Cardiac fibroblast (primary cell): ENCODE results near the gene SNX6.

Experiments used
- DNase-seq, 2 donors: peaks; one replicate each; pipeline versions ENCODE4 v3.0.0 to v3.0.0-alpha.2; 2010; ENCODE audit warnings: low read depth in 2 of 2
- H3K4me3 ChIP-seq, 2 donors: replicated peaks in 1 of 2; 1 replicate in 1 of 2; 2 replicates in 1 of 2; pipeline ENCODE4 v1.5.1; 2011; ENCODE audit warnings: low read depth in 2 of 2, low read length in 2 of 2, mild to moderate bottlenecking in 2 of 2, moderate library complexity in 1 of 2
- TF ChIP-seq, protein P1 (sequence below): IDR thresholded peaks from one replicate; pipeline ENCODE4 v1.5.1; 2011; ENCODE audit warnings: low read depth, mild to moderate bottlenecking, low read length, inconsistent platforms

SNX6 gene

DNA sequence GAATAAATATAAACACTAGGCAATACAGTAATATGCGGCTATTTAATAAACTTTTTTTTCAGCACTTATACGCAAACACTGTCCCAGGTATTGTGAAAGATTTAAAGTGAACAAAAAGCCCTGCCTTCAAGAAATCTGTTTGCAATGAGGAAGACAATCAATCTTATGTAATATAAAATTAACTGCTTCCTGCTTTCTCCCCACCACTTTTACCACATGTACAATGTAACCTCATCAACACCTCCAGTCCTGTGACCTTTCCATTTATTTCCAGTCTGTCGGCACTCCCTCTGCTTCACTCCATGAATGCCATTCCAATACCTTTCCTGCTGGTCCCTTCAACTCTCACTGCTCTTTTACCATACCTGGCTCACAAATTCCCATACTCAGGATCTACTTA is 10.5 kb downstream of the SNX6 start:
- H3K4me3 ChIP-seq, result no peak overlapping the region
- TF ChIP-seq, protein P1, sequence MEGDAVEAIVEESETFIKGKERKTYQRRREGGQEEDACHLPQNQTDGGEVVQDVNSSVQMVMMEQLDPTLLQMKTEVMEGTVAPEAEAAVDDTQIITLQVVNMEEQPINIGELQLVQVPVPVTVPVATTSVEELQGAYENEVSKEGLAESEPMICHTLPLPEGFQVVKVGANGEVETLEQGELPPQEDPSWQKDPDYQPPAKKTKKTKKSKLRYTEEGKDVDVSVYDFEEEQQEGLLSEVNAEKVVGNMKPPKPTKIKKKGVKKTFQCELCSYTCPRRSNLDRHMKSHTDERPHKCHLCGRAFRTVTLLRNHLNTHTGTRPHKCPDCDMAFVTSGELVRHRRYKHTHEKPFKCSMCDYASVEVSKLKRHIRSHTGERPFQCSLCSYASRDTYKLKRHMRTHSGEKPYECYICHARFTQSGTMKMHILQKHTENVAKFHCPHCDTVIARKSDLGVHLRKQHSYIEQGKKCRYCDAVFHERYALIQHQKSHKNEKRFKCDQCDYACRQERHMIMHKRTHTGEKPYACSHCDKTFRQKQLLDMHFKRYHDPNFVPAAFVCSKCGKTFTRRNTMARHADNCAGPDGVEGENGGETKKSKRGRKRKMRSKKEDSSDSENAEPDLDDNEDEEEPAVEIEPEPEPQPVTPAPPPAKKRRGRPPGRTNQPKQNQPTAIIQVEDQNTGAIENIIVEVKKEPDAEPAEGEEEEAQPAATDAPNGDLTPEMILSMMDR, result no peak
- DNase-seq, result no peak

DNA sequence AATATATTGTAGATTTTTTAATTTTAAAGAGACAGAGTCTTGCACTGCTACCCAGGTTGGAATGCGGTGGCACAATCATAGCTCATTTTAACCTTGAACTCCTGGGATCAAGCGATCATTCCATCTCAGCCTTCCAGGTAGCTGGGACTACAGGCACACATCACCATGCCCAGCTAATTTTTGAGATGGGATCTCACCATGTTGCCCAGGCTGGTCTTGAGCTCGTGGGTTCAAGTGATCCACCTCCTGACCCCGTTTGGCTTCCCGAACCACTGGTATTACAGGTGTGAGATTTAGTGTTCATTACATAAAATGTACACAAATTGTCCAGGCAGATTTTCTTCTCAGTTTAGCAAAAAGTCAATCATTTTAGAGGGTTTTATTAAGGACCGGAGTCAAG is 13.6 kb downstream of the SNX6 start:
- DNase-seq, result no peak
- H3K4me3 ChIP-seq, result no peak overlapping the region
- TF ChIP-seq, protein P1, result no peak

DNA sequence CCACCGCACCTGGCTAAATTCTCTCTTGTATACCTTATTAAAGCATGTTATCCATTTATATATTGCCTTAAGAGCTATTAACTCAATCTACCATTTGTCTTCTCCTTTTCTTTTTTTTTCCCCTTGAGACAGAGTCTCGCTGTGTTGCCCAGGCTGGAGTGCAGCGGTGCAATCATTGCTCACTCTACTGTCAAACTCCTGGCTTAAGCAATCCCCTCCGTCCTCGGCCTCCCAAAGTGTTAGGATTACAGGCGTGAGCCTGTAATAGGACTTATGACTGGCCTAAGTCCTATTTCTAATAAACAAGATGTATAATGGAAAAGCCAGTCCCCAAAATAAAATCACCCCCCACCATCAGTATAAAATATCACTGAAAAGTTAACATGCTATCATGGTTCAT is 14.4 kb downstream of the SNX6 start:
- H3K4me3 ChIP-seq, result no peak overlapping the region
- TF ChIP-seq, protein P1, result no peak
- DNase-seq, result no peak

DNA sequence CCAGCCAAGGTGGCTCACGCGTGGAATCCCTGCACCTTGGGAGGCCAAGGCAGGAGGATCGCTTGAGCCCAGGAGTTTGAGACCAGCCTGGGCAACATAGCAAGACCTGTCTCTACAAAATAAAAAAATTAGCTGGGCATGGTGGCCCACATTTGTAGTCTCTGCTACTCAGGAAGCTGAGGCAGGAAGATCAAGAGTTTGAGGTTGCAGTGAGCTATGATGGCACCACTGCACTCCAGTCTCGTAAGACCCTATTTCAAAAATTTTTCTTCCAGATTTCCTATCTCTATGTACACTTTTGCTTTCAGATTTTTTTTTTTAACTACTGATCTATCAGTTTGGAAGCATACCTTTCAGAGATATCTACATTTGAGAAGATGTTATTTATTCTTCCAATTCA is 15.3 kb downstream of the SNX6 start:
- TF ChIP-seq, protein P1, result no peak
- no peak for DNase-seq
- no peak overlapping the region for H3K4me3 ChIP-seq

DNA sequence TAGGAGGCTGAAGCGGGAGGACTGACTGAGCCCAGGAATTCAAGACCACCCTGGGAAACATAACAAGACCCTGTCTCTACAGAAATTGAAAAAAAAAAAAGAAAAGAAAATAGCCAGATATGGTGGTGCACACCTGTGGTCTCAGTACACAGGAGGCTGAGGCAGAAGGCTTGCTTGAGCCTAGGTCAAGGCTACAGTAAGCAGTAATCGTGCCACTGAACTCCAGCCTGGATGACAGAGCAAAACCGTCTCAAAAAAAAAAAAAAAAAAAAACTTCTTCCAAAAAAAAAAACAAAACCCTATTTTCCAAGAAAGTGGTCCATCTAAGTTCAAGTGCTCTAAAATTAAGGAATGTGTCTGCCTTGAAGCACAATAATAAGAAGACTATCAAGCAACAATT is 19.8 kb downstream of the SNX6 start:
- no peak overlapping the region for H3K4me3 ChIP-seq
- DNase-seq, result no peak
- TF ChIP-seq, protein P1, result no peak

DNA sequence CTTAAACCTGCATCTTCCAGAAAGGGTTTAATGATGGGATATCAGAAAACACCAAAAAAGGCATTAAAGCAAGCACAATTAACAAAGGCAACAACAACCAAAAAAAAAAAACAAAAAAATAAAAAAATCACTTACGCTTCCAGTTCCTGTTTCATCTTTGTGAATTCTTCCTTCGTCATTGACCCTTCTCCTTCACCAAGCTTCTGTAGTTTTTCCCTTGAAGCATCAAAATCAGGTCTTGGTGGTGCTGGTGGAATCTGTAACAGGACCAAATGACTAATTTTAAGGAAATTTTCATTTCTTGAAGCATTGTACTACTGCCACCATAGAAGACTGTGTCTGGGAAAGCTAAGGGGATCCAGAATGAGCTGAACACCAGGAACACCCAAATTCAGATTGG is 24.5 kb downstream of the SNX6 start:
- DNase-seq, result no peak
- no peak overlapping the region for H3K4me3 ChIP-seq
- TF ChIP-seq, protein P1, result no peak

DNA sequence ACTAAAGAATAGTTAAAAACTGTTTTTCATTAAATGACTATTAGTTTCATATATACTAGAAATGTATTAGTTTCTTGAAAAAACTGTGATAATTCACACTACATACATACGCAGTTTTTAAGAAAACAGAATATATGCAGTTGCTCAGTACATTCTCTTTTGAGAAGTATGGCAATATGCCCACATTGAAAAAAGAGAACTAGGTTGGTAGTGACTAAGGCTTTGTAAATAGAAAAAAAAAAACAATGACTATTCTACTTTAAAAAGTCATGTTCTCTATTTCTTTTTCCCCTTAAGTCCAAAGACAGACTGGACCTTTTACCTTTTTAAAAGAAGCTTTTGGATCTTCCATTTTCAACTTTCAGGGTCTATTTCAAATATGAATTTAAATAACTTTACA is 25.0 kb downstream of the SNX6 start:
- DNase-seq, result peak; percentile 35 to 71
- no peak overlapping the region for H3K4me3 ChIP-seq

More for the DNA sequence above, 25.0 kb downstream of the SNX6 start:
- TF ChIP-seq, protein P1, result no peak
